HG03095 (cell line): ENCODE data around the gene DERL3.

Experiments
- ATAC-seq: cut with Tn5 transposase; IDR thresholded peaks from one replicate; pipeline ENCODE4 v1.9.1; 2021; ENCODE audit warnings: moderate library complexity; ENCODE audit not compliant: unreplicated experiment

DERL3 gene

GRCh38 chr22:23806837-23807236 is 32.0 kb downstream of the DERL3 start:
- ATAC-seq, result no peak

- ATAC-seq, result no peak
Measured at GRCh38 chr22:23804781-23805291, 34.0 kb downstream of the DERL3 start.

GRCh38 chr22:23803001-23803819 is 35.6 kb downstream of the DERL3 start:
- no peak for ATAC-seq

GRCh38 chr22:23801886-23802377 is 36.9 kb downstream of the DERL3 start:
- no peak for ATAC-seq

GRCh38 chr22:23801238-23801821 is 37.5 kb downstream of the DERL3 start:
- ATAC-seq, result no peak

- peak; percentile 69 for ATAC-seq
Measured at GRCh38 chr22:23800297-23801237, 38.2 kb downstream of the DERL3 start.

- no peak for ATAC-seq
Measured at GRCh38 chr22:23796461-23796860, 42.3 kb downstream of the DERL3 start.

GRCh38 chr22:23793326-23793725 is 45.5 kb downstream of the DERL3 start:
- ATAC-seq, result no peak

GRCh38 chr22:23791738-23792645 is 46.8 kb downstream of the DERL3 start:
- ATAC-seq, result no peak

- no peak for ATAC-seq
Measured at GRCh38 chr22:23790819-23791737, 47.7 kb downstream of the DERL3 start.

GRCh38 chr22:23789638-23790037 is 49.2 kb downstream of the DERL3 start:
- ATAC-seq, result no peak

GRCh38 chr22:23789121-23789520 is 49.7 kb downstream of the DERL3 start:
- ATAC-seq, result no peak

GRCh38 chr22:23787910-23788309 is 50.9 kb downstream of the DERL3 start:
- no peak for ATAC-seq

- ATAC-seq, result no peak
Measured at GRCh38 chr22:23787600-23787896, 51.3 kb downstream of the DERL3 start.

GRCh38 chr22:23786752-23787599 is 51.8 kb downstream of the DERL3 start, which contains the start of gene SMARCB1:
Gene SMARCB1, plus strand, starts transcription at chr22:23786966. Its CDS starts 204 bp downstream, at chr22:23787170.
- peak; percentile 45 for ATAC-seq

GRCh38 chr22:23786261-23786710 is 52.5 kb downstream of the DERL3 start:
- peak; percentile 2 for ATAC-seq
